Activated T-cell treated with anti-CD3 and anti-CD28 coated beads for 1 hour (primary cell): ENCODE measurements around the gene PDLIM5.

ENCODE experiments used
- DNase-seq: peaks from one replicate; pipeline ENCODE4 v3.0.0-alpha.2; 2020; ENCODE audit warnings: low read depth

PDLIM5 gene

DNA sequence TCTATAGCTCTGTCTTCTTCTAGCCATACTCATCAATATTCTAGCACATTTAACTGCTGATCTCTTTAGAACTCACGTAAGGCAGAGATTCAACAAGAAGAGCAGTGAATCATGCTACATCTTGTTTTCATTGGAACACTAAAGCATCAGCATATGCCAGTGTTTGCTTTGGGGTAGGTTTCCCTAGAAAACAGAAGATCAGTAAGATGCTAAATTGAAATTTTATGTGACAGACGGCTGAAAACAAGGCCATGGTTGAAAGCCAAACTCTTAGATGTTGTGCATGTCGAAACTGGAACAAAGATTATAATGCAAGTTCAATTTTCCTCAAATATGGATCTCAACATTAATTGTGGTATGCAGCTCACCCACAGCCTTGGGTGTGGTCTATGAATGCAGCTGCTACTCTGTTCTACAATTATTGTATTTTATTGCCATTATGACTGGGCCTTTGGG is 107.6 kb downstream of the PDLIM5 start:
- DNase-seq, result no peak

DNA sequence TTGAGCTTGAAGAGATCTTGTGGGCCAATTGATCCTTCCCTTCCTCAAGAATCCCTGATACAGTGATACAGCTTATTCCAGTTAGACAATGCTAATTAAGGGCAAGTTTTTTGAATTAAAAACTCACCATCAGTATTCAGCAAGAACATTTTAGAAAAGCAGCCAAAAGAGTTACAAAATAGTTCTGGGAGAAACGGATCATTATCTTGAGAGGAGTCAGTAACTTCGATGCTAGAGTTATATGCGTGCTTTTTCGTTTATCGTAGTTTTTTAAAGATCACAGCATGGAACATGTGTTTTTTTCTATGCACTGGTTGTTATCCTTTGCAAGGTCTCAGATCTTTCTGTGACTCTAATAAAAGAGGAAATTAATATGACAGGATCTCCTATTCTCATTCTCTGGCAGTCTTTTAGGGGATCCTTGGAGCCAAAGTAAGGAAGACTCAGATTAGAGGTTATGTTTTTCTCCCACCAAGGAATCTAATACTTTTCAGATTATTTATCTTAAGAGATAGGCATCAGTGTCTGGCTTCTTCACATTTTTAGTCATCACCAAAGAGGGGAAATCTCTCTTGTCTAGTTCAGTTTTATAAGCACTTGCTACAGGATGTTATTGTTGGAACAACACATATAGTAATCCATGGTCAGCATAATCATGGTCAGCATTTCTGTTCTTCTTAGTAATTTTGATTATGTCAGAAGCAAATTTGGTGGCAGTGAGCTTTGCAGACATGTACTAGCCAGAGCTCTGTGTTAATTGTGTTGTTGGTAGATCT is 109.7 kb downstream of the PDLIM5 start:
- DNase-seq, result no peak

DNA sequence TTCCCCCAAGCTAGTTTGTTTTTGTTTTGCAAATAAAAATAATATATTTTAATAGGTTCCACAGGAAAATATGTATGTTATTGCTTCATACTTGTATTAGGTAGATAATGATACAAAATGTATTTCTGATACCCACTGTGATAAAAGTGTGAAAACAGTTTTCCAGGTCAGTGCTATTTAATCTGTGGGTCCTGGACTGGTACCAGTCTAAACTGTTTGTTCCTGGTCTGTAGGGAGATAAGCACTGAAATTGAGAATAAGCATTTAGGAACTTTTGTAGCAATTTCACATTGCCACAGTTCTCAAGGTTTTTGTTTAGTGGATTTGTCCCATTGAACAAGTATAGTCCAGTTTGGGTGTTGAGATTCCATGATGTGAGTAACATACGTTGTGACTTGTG is 110.5 kb downstream of the PDLIM5 start:
- no peak for DNase-seq

DNA sequence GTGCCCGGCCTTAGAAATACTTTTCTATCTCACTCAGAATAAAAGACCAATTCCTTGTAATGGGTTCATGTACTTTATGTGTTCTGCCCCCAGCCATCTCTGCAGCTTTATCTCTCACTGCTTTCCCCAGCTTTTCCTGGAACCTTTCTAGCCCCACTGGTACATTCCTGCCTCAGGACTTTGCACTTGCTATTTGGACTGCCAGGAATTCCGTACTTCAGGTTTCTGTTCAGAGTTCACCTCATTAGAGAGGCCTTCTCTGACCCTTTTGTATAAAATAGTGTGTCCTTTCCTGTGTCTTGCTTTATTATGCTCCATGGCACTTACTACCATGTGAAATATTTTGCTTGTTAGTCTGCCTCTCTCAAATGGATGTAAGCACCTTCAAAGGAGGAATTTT is 112.5 kb downstream of the PDLIM5 start:
- DNase-seq, result no peak

DNA sequence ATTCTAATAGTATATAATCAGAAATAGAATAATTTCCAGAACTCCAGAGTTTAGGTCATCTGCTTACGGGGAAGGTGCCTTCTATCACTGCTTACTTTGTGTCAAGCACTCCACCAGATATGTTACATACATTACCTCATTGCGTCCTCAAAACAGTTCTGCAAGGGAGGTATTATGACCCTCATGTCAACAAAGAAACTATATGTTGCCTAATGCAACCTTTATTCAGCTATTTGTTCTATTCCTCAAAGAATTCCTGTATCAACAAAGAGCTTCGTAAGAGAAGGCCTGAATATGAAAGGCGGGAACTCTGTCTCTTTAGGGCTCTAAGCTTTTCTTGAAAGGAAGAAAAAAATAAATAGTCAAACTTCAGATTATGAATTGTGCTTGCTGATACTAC is 114.7 kb downstream of the PDLIM5 start:
- no peak for DNase-seq

GRCh38 chr4:94567811-94568210 is 116.1 kb downstream of the PDLIM5 start:
- DNase-seq, result no peak

GRCh38 chr4:94570558-94570957 is 118.8 kb downstream of the PDLIM5 start:
- no peak for DNase-seq

DNA sequence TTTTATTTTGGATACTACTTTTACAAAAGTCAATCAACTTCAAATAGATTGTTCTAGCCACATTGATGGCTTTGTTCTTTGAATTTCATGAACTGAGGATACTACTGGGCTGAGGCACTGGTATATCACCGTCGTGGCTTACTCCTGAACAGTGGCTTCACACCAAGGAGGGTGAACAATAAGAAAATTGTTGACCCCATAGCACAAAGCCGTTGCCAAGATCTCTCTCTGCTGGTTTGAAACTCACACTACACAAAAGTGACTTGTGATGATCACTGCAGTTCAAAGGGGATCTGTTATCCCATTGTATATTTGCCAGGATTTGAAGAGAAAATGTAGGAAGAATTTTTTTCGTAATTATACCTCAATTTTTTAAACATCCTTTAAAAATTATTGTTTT is 119.6 kb downstream of the PDLIM5 start:
- DNase-seq, result no peak

- DNase-seq, result no peak
Observed at GRCh38 chr4:94571715-94572114, 120.0 kb downstream of the PDLIM5 start.

DNA sequence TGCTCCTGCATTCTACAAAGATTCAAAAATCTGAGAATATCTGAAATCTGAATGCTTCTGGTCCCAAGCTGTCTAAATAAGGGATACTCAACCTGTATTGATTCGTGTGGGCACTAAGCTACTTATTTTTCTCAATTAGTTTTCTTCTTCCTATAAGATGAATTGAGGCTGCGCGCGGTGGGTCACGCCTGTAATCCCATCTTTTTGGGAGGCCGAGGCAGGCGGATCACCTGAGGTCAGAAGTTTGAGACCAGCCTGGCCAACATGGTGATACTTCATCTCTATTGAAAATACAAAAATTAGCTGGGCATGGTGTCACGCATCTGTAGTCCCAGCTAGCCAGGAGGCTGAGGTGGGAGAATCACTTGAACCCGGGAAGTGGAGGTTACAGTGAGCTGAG is 122.3 kb downstream of the PDLIM5 start:
- DNase-seq, result no peak

- DNase-seq, result no peak
Observed at GRCh38 chr4:94574616-94575015, 122.9 kb downstream of the PDLIM5 start.

DNA sequence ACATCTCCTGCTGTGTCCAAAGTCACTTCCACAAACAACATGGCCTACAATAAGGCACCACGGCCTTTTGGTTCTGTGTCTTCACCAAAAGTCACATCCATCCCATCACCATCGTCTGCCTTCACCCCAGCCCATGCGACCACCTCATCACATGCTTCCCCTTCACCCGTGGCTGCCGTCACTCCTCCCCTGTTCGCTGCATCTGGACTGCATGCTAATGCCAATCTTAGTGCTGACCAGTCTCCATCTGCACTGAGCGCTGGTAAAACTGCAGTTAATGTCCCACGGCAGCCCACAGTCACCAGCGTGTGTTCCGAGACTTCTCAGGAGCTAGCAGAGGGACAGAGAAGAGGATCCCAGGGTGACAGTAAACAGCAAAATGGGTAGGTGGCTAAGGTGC is 123.9 kb downstream of the PDLIM5 start:
- no peak for DNase-seq

DNA sequence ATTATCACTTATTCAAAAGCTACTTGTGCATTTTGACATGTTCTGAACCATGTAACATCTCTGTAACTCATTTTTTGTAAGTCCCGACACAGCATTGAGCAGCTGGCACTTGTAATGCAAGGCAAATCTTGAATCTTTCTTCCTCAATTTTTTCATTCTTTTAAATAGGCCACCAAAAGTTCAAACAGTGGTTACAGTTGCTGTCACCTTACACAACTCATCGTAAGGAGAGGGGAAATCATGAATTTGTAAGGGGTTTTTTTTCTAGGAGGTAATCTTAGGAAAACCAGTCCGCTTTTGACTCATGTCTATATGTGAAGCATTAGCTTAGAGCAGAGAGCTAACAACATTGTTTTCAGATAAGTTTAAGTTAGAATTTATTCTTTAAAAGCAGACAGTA is 124.5 kb downstream of the PDLIM5 start:
- DNase-seq, result no peak

DNA sequence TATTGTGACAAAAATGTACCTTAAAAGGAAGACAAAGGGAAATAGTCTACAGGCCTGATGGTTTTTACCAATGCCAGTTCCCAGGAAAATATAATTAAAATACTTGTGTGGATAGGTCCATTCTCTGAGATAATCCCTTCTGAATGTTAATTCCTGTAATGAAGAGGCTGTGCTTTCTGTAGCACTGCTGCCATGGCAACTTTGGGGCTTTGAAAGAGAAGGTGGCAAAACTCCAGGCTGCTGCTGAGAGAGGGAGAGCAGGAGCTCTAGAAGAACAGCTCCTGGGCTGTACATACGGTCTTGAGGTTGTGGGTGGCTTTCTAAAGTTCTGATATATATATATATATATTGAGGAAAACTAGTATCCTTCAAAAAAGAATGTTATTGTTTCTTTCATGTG is 125.4 kb downstream of the PDLIM5 start:
- no peak for DNase-seq

DNA sequence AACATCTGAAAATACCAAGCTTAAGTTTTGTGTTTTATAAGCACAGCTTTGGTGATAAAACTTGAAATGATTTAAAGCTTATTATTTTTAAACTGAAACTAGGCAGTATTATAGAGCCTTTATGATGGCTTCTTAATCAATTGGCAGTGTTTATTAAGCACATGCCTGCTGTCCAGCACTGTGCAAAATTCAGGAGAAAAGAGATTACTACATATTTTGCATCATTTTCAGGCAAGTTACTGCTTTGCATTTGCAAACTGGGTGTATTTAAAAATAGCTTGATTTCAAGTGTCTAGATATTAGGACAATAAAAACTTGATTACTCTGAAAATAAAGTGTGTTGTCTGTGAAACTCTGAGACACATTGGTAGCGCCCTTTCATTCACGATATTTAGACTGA is 126.5 kb downstream of the PDLIM5 start:
- DNase-seq, result no peak

DNA sequence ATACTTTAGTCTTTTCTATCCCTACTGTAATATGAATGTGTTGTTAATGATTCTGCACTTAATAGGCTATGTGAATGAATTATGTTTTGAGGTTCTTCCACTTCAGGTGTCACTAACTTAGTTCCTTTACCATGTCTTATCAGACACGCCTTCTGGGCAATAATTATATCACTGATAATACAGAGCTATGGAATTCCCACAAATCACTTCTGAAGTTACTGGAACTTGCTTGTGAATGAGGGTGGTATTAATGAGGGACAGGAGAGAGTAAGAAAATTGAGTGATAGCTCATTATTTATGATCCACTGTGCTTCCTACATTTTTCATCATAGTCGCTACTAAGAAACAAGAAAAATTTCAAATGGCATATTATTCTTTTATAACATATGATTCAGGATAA is 130.0 kb downstream of the PDLIM5 start:
- no peak for DNase-seq

- no peak for DNase-seq
Observed at GRCh38 chr4:94582517-94582916, 130.8 kb downstream of the PDLIM5 start.

- DNase-seq, result no peak
Observed at GRCh38 chr4:94583914-94584641, 132.3 kb downstream of the PDLIM5 start.

GRCh38 chr4:94588896-94589693 is 137.4 kb downstream of the PDLIM5 start:
- DNase-seq, result no peak

DNA sequence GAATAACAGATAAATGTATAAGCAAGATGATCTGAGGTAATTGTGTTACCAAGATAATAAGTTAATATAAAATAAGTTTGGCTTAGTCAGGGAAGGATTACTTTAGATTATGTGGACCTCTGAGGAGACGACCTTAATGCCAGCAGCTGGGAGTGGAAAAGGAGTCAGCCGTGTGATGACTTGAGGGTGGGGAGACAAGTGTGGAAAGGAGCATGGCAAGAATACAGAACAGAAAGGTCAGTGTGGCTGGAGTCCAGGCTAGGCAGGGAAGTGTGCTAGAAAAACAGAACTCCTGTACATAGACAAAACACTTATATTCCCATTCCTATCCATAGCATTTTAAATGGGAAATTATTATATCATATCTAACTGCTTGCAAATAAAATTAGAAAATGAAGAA is 138.8 kb downstream of the PDLIM5 start:
- no peak for DNase-seq

- DNase-seq, result no peak
Observed at GRCh38 chr4:94591289-94591688, 139.5 kb downstream of the PDLIM5 start.

GRCh38 chr4:94595013-94595412 is 143.3 kb downstream of the PDLIM5 start:
- DNase-seq, result no peak
